Measurements from ENCODE around the gene BRD3.
"Not testable (repeated sequence)": the region's sequence is repeated elsewhere in the genome, so short reads cannot be mapped to it uniquely, and the experiment has no call there.

GRCh38 chr9:133988771-133989170 lies 79.1 kb downstream of the BRD3 start:
- not testable (repeated sequence) for TF ChIP-seq CTCF, POLR2A (IDR thresholded peaks at IDR 0.05)

All from heart left ventricle (tissue), 13 donors.